Nephron progenitor cell (in vitro differentiated cells): ENCODE results near the gene SIRPA.

Experiments
- DNase-seq: peaks from one replicate; pipeline ENCODE4 v3.0.0; 2021
- H3K27ac Mint-ChIP-seq: 2 replicates; pipeline ENCODE4 v1.8.0; 2021; ENCODE audit warnings: mild to moderate bottlenecking, moderate library complexity, mixed read lengths
- H3K27me3 Mint-ChIP-seq: 2 replicates; pipeline ENCODE4 v1.8.0; 2021; ENCODE audit warnings: mild to moderate bottlenecking, low read depth, mixed read lengths; ENCODE audit not compliant: poor library complexity
- H3K36me3 Mint-ChIP-seq: 2 replicates; pipeline ENCODE4 v1.8.0; 2021; ENCODE audit warnings: low read depth, mixed read lengths
- H3K4me1 Mint-ChIP-seq: 2 replicates; pipeline ENCODE4 v1.8.0; 2021; ENCODE audit warnings: mixed read lengths
- H3K4me3 Mint-ChIP-seq: 2 replicates; pipeline ENCODE4 v1.8.0; 2021; ENCODE audit warnings: mild to moderate bottlenecking, moderate library complexity, mixed read lengths
- H3K9me3 Mint-ChIP-seq: 2 replicates; pipeline ENCODE4 v1.8.0; 2021; ENCODE audit warnings: mild to moderate bottlenecking, moderate library complexity, mixed read lengths
- CTCF ChIP-seq: fragments of 200-600 bp; sonication (generic); IDR thresholded peaks from 2 replicates; pipeline ENCODE4 v1.5.0; 2021; ENCODE audit warnings: antibody characterized with exemption

The SIRPA gene

GRCh38 chr20:1938464-1939269 is 43.5 kb downstream of the SIRPA start:
- no peak for DNase-seq
- Mint-ChIP-seq H3K4me1 (peaks cover 19% of the 10 kb centered on the region), H3K4me3 (no peak overlapping the region), H3K27me3 (peaks cover 9% of the 10 kb centered on the region), H3K36me3 (peaks cover 7% of the 10 kb centered on the region), H3K27ac (peak overlapping the region; percentile 52), H3K9me3 (no peaks in the 10 kb centered on the region)
- TF ChIP-seq CTCF = no peak

GRCh38 chr20:1939270-1939595 is 44.0 kb downstream of the SIRPA start:
- H3K4me3 Mint-ChIP-seq = no peak overlapping the region
- peaks cover 19% of the 10 kb centered on the region for H3K4me1 Mint-ChIP-seq
- H3K36me3 Mint-ChIP-seq = peaks cover 7% of the 10 kb centered on the region
- no peak for TF ChIP-seq CTCF
- peaks cover 11% of the 10 kb centered on the region for H3K27me3 Mint-ChIP-seq
- no peak for DNase-seq
- no peak overlapping the region for H3K27ac Mint-ChIP-seq
- H3K9me3 Mint-ChIP-seq = no peaks in the 10 kb centered on the region

- no peak overlapping the region for H3K4me3 Mint-ChIP-seq
- H3K27me3 Mint-ChIP-seq = peaks cover 21% of the 10 kb centered on the region
- DNase-seq = no peak
- H3K27ac Mint-ChIP-seq = no peak overlapping the region
- H3K9me3 Mint-ChIP-seq = no peaks in the 10 kb centered on the region
- TF ChIP-seq CTCF = no peak
- peaks cover 21% of the 10 kb centered on the region for H3K4me1 Mint-ChIP-seq
- H3K36me3 Mint-ChIP-seq = peaks cover 7% of the 10 kb centered on the region
Observed at GRCh38 chr20:1940581-1940980, 45.4 kb downstream of the SIRPA start.

- H3K4me3 Mint-ChIP-seq = no peak overlapping the region
Observed at GRCh38 chr20:1941226-1941625, 46.0 kb downstream of the SIRPA start.

GRCh38 chr20:1942061-1942460 is 46.9 kb downstream of the SIRPA start:
- no peak for DNase-seq
- Mint-ChIP-seq H3K9me3 (no peaks in the 10 kb centered on the region), H3K36me3 (peaks cover 7% of the 10 kb centered on the region), H3K27me3 (peaks cover 29% of the 10 kb centered on the region), H3K4me3 (no peak overlapping the region), H3K27ac (no peak overlapping the region), H3K4me1 (peaks cover 30% of the 10 kb centered on the region)
- TF ChIP-seq CTCF = no peak

More at GRCh38 chr20:1941226-1941625, 46.0 kb downstream of the SIRPA start:
- Mint-ChIP-seq H3K36me3 (peaks cover 7% of the 10 kb centered on the region), H3K4me1 (peaks cover 24% of the 10 kb centered on the region), H3K27me3 (peaks cover 25% of the 10 kb centered on the region), H3K27ac (no peak overlapping the region), H3K9me3 (no peaks in the 10 kb centered on the region)
- no peak for TF ChIP-seq CTCF
- DNase-seq = no peak
